Umbilical cord (tissue), 2 donors: ENCODE data around the gene CTNND2. TPM values are rescaled to one million over a fixed set of nuclear protein-coding genes. Genes with fewer than 3 reads are reported as not detected.

Experiments
- DNase-seq: peaks from one replicate; pipeline ENCODE4 v3.0.0-alpha.2; 2015; ENCODE audit warnings: low spot score
- total RNA-seq: library from RNA; depleted of rRNA; stranded (reverse); fragments of >200 nt; gene quantifications from one replicate; pipeline ENCODE4 v1.2.3, GENCODE V29; 2014; ENCODE audit warnings: low replicate concordance; ENCODE audit not compliant: insufficient read depth

The CTNND2 gene
- total RNA-seq, 1 donor from 2014 or later: 8.7 TPM

GRCh38 chr5:11780641-11781345, 123.5 kb downstream of the CTNND2 start:
- DNase-seq: no peak

GRCh38 chr5:11777096-11777495, 127.2 kb downstream of the CTNND2 start:
- no peak for DNase-seq

- no peak for DNase-seq
Observed at GRCh38 chr5:11770310-11770709, 133.9 kb downstream of the CTNND2 start.

DNA sequence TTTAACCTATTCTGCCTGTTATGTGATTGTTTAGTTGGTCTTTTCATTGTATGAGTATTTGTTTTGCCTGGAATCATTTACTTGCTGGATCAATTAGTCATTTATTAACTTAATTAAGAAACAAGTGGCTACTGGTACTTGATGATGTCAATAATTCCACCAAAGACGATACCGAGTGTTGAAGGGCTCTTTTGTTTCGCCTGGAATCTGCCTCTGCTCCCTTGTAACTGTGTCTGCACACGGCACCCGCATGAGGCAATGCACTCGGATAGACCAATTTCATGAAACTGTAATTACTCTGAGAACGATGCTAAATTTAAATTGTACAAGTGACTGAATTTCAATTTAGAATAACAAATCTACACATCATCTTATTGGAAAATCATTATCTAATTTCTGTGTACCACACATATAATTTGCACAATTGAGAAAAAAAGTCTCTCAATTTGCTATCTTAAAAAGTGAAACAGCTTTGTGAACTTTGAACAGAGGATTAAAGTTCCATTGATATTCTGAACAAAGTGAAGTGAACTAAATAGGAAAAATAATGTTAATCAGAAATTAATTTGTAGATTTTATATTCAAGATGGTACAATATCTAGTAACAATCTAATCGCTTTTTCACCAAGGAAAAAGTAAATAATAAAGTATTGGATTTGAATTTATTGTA, 143.2 kb downstream of the CTNND2 start:
- no peak for DNase-seq

- no peak for DNase-seq
Observed at GRCh38 chr5:11758321-11758720, 145.9 kb downstream of the CTNND2 start.

DNA sequence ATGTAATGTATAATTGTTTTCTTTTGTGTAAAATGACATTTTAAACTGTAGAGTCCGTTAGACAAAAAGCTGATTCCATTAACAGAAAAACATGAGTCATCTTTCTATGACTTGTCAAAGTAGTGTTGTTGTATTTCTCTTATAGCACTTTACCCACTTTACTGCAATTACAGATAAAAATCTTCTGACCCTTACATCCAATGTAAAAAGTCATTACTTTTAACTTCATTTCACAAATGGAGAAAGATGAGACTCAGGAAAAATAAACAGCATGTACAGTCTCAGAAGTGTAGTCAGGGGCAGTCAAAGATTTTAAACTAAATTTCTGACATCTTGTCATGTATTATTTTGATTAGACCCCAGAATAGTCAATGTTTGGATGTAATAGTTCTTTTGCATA, 146.6 kb downstream of the CTNND2 start:
- DNase-seq: no peak

DNA sequence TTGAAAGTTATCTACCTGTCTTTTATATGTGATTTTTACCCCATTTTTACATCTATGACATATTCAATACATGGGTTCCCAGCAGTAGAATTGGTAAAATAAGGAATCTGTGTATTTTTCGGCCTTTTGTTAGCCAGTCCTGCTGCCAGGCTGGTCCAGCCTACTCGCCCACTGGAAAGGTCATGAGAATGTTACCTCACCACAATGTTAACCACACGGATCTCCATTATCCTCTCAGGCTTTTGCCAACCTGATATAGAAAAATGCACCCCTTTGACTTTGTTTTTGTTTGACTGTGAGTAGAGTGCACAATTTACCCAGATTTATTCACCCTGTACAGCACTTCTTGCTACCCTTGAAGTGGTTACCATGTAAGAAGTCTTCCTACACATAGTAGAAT, 167.2 kb downstream of the CTNND2 start:
- DNase-seq: no peak

DNA sequence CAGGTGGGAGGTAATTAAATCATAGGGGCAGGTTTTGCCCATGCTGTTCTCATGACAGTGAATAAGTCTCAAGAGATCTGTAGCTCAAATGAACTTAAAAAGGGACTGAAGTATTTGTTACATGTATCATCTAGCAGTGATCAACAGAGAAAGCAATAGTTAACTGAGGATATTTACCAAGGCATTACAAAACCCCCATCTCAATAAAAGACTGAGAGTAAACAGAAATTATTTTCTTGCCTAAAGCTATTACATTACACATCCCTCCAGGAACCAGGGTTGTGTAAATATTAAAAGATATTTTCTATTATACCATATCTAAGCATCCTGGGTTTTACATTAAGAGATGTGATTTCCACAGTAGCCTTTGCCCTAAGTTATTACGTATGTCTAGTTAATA, 169.9 kb downstream of the CTNND2 start:
- no peak for DNase-seq

GRCh38 chr5:11733840-11734192, 170.4 kb downstream of the CTNND2 start:
- no peak for DNase-seq

DNA sequence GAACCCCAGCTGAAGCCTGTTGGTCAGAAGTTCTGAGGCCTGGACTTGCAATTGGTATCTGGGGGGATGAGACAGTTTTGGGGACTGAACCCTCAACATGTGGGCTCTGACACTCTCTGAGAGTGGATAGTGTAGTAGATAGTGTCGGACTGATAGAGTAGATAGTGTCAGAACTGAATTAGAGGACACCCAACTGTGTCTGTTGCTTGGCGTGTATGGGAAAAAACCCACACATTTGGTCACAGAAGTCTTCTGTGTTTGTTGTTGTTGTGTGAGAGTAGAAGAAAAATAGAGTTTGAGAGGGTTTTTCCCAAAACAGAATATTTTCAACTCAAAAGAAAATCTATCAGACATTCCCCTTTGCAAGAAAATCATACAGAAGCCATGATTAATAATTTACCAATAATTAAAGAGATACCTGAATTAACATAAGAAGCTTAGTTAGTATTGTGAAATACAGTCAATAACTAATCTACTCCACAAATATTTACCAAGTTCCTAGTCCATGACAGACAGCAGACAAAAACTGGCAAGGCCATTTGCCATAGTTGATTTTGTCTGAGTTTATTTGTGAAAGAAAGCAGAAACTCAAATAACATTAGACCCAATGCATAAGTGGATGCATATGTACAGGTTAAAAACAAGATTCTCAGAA, 170.9 kb downstream of the CTNND2 start:
- DNase-seq: no peak

GRCh38 chr5:11724940-11725339, 179.3 kb downstream of the CTNND2 start:
- peak; percentile 59 for DNase-seq

DNA sequence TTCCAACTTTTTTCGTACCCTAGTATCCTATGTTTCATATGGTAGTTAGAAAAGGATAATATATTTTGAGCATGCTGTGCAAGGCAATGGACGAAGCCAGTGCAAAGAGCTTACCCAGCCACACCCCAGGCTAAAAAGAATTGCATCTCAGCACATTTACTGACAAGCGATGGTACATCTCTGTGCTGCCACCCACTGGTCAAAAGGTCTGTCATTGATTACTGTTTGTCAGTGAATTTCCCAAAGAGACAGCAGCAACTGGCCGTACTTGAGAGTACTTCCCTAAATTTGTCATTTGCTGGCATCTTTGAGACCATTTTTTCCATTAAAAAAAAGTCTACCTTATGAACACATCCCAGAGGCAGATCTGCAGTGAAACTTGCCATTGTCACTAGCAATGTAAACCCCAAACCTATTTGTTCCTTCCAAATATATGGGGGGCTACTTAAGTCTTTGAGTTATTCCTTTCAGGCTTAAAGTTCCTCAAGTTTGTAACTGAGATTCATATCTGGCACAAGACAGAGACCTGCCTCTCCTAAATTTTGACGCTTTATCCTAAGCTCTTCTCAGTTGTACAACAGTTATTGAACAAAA, 184.3 kb downstream of the CTNND2 start:
- DNase-seq: peak; percentile 40

GRCh38 chr5:11715461-11716196, 188.6 kb downstream of the CTNND2 start:
- no peak for DNase-seq

GRCh38 chr5:11711932-11712331, 192.3 kb downstream of the CTNND2 start:
- no peak for DNase-seq

DNA sequence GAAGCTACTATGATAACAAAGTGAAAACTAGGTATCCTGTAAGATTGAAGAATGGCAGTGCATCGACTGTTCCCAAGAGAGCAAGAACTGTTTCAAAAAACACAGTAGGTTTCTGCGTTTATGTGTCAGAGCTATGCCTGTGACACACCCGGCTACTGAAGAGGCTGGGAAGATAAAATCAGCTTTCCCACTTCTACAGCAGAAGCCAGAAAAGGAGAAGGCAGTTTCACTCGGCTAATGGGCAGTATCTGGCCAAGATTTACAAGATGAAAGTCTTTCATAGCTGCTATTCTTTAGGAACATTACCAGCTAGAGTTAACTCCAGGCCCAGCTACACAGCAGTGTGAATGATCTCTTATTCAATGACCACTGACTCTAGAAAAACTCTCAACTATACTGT, 195.2 kb downstream of the CTNND2 start:
- DNase-seq: no peak

GRCh38 chr5:11704916-11705315, 199.3 kb downstream of the CTNND2 start:
- no peak for DNase-seq

- no peak for DNase-seq
Observed at GRCh38 chr5:11700391-11700790, 203.9 kb downstream of the CTNND2 start.

DNA sequence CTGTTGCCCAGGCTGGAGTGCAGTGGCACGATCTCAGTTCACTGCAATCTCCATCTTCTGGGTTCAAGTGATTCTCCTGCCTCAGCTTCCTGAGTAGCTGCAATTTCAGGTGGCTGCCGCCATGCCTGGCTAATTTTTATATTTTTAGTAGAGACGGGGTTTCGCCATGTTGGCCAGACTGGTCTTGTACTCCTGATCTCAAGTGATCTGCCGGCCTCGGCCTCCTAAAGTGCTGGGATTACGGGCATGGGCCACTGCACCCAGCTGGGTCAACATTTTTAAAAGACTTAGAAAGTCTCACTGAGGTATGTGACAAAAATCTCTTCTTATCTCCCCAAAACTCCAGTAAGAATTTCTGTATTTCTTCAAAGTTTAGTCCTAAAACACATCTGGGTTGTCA, 211.6 kb downstream of the CTNND2 start:
- no peak for DNase-seq

DNA sequence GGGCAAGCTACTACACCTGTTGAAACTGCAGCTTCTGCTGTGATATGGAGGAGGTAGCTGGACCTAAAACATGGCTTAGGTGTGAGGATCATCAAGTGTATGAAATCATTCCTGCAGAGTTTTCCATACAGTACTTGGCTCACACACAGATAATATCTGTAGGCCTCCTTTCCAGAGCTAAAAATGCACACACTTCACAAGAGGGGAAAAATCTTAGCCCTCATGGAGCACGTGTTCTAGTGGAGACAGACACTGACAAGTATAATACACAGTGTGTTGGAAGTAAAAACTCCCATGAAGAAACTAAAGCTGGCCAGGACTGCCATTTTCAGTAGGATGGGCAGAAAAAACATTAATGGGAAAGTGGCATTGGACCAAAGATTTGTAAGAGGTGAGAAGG, 216.7 kb downstream of the CTNND2 start:
- DNase-seq: no peak

DNA sequence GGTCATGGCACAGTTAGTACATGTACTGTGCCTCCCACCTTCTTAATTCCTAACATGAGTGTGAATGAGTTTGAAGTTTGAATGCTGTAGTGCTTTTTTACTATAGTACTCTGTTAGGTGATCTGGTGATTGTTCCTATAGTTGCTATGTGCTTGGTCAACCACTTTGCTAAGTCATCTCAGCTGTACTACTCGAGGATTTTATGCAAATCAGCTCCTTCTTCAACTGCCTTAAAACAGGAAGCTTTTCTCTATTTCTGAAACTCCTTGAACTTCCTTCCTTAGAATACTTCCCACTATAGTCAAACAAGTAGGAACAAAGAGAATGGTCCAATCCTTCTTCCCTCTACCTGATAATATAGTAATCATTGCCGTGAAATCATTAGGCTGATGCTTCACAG, 219.6 kb downstream of the CTNND2 start:
- DNase-seq: no peak

DNA sequence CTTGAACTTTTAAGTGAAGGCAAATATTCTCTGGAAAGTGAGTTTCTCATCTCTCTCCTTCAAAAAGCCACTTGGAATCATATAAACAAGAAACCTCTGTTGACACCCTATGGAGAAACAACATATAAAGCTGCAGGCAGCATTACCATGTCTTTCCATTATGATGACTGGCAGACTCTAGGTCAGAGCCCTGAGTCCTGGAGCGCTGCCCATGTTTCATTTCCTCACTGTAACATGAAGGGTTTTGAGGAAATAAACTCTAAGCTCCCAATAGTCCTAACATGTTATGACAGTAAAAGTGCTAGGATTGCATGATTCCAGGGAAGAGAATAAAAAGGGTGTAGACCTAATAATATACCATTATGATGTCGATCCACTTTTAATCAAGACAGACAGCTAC, 220.6 kb downstream of the CTNND2 start:
- peak; percentile 21 for DNase-seq

DNA sequence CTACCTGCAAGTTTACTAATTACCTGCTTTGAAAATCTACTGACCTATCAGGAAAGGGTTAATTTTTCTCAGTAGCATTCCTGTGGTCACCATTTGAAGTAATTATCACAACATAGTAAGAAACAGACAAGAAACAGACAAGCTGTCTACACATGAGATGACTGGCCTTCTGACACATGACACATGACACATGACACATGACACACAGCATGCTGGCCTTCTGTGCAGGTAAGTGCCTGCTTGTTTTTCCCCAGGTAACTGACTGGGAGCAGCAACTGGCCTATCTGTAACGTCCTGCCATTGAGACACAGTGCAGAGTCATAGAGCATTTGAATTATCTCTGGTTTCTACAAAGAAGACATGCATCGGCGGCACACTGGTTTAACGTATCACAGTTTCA, 222.4 kb downstream of the CTNND2 start:
- peak; percentile 70 for DNase-seq
